Measurements from ENCODE around the gene MUC5AC.

The MUC5AC gene

DNA sequence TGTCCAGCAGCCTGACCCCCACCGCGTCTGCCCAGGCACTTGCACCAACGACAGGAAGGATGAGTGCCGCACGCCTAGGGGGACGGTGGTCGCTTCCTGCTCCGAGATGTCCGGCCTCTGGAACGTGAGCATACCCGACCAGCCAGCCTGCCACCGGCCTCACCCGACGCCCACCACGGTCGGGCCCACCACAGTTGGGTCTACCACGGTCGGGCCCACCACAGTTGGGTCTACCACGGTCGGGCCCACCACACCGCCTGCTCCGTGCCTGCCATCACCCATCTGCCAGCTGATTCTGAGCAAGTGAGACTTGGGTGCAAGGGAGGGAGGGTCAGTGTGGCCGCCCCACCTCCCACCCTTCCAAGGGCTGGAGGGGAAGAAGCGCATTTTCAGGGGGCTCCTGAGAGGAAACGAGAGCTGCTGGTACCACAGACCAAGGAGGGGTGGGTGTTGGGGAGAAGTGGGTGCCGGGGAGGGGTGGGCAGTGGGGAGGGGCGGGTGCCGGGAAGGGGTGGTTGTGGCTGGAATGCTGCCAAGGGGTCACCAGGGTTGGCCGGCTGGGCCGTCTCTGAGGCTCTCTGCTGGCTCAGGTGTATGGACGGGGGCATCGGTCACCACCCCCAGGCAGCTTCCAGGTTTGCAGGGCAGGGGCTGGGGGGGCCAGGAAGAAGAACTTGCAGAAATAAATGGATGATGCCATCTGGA, 37.4 kb downstream of the MUC5AC start:
- no peak for DNase-seq (ENCODE audit: low read depth in 2 of 2)

DNA sequence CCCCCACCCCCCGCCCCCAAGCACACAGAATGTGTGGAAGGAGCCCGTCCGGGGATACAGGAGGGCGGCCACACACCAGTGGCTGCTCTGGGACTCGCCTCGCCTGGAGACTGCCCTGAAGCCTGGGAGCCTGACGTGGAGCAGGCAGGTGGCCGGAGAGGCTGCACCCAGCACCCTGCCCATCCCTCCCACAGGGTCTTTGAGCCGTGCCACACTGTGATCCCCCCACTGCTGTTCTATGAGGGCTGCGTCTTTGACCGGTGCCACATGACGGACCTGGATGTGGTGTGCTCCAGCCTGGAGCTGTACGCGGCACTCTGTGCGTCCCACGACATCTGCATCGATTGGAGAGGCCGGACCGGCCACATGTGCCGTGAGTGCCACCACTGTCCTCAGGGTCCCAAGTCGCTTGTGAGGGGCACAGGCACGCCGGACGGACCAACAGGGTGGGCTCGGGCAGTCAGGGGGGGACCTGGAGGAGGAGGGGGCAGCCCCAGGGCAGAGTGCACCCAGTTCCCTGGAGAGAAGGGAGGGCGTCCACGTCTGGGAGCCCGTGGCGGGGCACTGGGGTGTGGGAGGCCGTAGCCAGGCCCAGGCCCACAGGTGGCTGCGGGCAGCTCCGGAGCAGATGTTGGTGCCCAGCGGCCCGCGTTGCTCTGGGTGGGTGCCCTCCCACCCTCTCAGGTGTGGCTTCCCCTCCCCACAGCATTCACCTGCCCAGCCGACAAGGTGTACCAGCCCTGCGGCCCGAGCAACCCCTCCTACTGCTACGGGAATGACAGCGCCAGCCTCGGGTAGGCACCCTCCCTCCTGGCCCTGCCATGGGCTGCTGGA, 38.1 kb downstream of the MUC5AC start:
- no peak for DNase-seq (ENCODE audit: low read depth in 2 of 2)

DNA sequence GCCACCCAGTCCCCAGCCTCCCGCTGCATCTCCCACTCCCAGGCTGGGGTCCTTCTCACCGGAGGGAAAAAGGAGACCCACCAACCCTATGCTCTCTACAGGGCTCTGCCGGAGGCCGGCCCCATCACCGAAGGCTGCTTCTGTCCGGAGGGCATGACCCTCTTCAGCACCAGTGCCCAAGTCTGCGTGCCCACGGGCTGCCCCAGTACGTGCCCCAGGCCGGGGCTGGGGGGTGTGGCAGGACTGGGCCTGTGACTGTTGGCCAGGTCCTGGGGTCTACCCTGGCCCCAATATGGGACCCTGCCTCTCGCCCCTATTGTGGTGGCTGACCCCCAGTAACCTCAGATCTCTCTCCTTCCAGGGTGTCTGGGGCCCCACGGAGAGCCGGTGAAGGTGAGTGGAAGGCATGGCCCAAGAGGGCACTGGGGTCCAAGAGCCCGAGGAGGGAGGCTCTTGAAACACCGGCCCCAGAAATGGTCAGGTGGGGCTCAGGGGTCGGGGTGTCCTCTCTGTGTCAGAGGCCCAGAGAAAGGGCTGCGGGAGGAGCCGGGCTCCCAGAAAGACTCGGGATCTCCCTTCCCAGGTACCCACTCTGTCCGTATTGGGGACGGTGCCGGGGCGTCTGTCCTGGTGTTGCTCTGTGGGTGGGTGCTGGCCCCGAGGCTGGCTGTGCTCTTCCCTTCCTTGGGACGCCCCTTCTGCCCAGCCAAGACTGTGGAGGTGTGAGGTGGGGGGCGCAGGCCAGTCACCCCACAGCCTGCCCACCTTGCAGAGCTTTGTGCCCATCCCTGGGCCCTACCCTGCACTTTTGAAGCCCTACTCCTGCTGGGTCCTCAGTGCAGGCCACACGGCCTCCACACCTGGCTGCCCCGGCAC, 39.0 kb downstream of the MUC5AC start:
- DNase-seq (ENCODE audit: low read depth in 2 of 2): no peak

DNA sequence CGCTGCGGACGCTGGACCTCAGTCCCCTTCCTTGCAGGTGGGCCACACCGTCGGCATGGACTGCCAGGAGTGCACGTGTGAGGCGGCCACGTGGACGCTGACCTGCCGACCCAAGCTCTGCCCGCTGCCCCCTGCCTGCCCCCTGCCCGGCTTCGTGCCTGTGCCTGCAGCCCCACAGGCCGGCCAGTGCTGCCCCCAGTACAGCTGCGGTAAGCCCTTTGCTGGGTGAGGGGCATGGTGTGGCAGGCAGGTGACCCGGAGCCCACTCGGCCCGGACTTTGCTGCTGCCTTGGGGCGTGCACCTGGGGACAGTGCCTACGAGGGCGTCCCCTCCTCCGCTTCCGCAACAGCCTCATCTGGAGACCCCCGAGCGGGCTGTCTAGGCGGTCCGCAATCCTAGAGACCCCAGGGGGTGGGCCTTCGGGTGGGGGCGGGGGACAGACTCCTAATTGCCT, 39.7 kb downstream of the MUC5AC start:
- no peak for DNase-seq (ENCODE audit: low read depth in 2 of 2)

DNA sequence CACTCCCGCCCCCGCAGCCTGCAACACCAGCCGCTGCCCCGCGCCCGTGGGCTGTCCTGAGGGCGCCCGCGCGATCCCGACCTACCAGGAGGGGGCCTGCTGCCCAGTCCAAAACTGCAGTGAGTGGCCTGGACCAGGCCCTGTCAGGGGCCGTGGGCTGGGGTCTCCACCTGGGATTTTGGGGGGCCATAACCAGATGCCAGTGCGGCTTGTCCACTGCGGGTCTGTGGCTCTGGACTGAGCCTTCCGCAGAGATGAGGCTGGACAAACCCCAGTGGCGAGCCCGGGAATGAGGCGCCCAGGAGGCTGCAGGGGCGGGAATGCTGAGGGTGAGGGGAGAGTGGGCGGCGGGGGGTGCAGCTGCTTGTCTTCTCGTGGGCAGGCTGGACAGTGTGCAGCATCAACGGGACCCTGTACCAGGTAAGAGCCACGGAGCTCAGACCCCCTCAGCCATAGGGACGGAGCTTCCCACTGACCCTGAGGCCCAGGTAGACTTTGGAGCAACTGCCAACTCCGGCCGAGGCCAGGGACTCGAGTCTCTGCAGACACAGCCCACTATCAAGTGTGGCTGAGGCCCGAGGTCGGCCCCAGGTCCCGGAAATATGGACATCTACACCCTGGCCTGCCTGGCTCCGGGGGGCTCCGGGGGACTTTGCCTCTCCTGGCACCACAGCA, 40.3 kb downstream of the MUC5AC start:
- DNase-seq (ENCODE audit: low read depth in 2 of 2): no peak

DNA sequence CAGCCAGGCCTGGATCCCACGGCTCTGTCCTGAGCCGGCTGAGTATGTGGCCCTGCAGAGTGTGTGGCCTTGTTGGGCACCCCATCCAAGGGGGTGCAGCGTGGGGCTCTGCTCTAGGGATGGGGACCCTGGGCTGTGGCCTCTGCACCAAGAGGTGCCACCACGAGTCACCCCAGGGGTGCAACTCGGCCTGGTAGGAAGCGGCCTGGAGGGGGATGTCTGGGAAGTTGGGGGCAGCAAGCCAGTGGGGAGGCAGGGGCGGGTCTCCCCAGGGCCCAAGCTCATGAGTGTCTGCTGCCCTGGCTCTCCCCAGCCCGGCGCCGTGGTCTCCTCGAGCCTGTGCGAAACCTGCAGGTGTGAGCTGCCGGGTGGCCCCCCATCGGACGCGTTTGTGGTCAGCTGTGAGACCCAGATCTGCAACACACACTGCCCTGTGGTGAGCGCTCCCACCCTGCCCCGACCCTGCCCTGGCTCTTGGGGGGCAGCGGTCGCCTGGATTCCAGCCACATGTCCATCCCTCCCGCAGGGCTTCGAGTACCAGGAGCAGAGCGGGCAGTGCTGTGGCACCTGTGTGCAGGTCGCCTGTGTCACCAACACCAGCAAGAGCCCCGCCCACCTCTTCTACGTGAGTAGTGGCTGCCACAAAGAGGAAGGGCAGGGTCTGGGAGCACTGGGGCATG, 40.9 kb downstream of the MUC5AC start:
- DNase-seq (ENCODE audit: low read depth in 2 of 2): no peak

DNA sequence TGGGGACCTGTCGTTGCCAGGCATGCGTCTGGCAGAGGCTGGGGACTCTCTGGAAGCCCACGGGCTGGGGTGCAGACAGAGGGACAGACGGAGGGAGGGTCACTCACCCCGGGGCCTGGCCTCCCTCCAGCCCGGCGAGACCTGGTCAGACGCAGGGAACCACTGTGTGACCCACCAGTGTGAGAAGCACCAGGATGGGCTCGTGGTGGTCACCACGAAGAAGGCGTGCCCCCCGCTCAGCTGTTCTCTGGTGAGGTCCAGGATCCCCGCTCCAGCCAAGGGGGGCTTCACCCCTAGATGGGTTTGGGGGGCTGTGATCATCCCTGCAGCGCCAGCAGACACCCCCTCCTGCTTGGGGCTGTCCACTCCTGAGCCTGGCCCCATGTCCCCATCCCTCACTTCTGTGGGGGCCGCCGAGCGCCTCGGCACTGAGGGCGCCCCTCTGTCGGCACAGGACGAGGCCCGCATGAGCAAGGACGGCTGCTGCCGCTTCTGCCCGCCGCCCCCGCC, 41.5 kb downstream of the MUC5AC start:
- DNase-seq (ENCODE audit: low read depth in 2 of 2): no peak

DNA sequence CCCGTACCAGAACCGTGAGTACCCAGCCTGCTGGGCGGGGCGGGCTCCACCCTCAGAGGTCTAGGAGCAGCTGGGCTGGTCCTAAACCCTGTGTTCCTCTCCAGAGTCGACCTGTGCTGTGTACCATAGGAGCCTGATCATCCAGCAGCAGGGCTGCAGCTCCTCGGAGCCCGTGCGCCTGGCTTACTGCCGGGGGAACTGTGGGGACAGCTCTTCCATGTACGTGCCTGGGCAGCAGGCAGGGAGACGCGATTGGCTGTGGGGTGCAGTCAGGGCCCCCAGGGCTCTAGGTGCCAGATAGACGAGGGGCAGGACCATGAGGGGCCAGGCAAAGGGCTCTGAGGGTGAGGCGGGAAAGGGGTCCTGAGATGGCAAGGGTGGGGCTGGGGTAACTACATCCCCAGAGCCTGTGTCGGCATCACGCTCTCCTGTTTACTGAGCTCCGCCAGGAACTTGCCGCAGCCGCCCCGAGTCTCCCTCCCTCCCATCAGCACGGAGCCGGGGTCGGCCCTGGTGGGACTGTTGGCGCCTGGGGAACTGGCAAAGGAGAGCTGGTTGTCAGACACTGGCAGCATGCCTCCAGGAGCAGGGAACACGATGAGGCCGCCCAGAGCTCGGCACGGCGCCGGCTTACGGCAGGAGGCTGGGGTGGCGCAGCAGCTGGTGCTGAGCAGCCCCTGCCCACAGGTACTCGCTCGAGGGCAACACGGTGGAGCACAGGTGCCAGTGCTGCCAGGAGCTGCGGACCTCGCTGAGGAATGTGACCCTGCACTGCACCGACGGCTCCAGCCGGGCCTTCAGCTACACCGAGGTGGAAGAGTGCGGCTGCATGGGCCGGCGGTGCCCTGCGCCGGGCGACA, 42.2 kb downstream of the MUC5AC start:
- no peak for DNase-seq (ENCODE audit: low read depth in 2 of 2)

DNA sequence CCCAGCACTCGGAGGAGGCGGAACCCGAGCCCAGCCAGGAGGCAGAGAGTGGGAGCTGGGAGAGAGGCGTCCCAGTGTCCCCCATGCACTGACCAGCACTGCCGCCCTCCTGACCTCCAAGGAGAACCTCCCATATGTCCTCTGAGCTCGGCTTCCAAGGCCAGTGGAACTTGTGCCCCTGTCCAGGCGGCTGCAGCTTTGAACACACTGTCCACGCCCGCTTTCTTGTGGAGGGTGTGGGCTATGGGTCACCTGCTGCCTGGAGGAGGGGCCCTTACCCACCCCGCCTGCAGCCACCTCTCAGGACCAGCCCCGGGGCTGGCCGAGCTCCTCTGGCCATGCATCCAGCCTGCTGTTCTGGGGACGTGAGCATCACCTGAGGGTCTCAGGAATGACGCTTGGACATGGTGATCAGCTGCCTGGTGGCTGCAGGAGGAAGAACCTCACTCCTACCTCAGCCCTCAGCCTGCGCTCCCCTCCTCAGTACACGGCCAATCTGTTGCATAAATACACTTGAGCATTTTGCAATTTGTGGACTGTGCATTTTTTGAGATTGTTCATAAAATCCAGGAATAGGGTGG, 42.9 kb downstream of the MUC5AC start:
- no peak for DNase-seq (ENCODE audit: low read depth in 2 of 2)

DNA sequence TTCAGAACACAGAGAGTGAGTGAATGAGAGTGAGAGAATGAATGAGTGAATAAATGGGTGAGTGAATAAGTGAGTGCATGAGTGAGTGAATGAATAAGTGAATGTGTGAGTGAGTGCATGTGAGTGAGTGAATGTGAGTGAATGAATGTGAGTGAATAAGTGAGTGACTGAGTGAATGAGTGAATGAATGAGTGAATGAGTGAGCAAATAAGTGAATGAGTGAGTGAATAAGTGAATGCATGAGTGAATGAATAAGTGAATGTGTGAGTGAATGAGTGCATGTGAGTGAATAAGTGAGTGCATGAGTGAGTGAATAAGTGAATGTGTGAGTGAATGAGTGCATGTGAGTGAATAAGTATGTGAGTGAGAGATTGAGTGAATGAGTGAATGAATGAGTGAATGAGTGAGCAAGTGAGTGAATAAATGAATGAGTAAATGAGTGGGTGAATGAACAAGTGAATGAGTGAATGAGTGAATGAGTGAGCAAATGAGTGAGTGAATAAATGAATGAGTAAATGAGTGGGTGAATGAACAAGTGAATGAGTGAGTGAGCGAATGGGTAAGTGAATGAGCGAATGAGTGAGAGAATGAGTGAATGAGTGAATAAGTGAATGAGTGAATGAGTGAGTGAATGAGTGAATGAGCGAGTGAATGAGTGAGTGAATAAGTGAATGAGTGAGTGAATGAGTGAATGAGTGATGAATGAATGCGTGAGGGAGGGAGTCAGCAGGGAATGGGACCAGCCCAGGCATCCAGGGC, 43.8 kb downstream of the MUC5AC start:
- DNase-seq (ENCODE audit: low read depth in 2 of 2): no peak

DNA sequence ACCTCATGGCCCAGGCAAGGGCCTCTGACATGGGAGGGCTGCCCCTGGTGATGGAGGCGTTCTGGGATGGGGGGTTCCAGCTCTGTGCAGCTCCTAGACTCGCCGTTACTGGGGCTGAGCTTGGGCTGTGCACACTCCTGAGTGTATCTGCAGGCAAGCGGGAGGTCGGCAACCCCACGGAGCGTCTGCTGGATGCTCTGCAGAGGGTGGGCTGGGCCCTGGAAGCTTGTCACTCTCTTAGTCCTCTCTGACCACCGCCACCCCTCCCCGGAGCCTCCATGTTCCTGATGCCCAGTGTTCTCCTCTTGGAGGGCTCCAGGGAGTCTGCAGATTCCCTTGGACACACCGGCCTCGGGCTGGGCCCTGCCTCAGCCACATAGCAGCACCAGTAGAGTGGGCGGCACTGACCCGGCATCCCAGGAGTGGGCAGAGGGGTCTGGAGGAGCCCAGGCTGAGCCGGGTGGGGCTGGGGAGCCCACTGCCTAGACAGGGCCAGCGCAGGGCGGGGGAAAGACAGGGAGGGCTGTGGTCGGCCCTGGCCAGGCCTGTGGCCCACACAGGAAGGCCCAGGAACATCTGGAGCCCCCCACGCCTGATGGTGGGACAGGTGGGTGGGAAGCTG, 44.5 kb downstream of the MUC5AC start:
- no peak for DNase-seq (ENCODE audit: low read depth in 2 of 2)

DNA sequence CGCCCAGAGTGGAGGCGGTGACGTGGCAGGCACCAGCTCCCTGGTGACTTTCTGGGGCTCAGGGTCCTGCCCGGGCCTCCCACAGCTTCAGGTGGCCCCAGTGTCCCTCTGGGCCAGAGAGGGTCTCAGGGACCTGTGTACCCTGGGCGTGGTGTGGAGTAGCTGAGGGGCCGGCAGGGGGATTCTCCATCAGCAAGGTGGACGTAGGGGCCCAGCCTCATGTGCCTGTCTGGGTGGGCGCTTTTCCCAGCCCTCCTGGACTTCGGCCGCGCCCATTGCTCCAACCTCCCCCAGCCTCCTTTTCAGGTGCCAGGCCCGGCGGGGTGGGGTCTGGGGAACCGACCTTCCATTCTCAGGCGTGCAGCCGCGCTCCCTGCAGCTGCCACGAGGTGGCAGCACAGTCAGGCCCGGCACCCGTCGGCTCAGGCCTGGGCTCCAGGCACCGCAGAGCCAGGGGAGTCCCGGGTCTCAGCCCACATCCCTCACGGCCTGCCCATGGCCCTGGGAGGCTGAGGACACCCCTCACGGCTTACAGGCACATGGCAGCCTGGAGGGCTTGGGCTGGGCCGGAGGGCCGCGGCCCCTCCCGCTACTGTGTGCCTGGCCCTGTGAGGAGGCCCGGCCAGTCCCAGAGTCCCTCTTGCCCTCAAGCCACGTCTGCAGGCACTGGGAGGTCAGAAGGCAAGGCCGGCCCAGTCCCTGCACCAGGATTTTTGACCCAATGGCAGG, 45.2 kb downstream of the MUC5AC start:
- DNase-seq (ENCODE audit: low read depth in 2 of 2): no peak

DNA sequence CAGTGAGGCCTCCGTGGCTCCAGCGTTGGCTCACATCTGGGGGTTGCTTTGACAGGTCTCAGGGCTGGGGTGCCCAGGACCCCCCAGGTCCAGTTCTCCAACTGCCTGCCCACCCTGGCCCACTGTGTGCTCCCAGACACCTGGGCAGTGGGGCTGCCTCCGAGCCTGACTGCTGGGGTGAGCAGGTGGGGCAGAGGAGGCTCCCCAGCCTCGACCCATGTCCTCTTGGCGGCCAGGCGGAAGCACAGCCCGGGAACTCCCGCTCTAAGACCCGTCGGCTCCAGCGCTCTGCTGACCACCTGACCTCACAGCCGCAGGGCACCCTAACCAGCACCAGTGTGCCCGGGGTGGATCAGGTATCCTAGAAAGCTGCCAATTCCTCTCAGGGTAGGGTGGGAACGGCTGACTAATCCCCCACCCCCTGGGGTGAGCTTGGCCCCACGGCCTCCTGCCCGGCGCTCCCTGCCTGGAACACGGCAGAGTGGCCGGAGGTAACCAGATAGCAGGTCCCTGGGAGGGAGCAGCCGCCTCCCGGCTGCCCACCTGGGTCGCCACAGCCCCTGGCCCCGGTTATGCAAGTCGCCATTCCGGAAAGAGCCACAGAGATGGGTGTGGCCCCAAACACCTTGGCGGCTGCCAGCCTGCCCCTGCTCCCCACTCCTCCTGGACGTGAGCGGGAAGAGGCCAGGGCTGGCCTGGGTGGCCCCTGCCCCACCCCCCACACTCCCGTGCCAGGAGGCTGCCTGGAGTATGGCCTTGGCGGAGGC, 45.9 kb downstream of the MUC5AC start:
- DNase-seq (ENCODE audit: low read depth in 2 of 2): no peak

DNA sequence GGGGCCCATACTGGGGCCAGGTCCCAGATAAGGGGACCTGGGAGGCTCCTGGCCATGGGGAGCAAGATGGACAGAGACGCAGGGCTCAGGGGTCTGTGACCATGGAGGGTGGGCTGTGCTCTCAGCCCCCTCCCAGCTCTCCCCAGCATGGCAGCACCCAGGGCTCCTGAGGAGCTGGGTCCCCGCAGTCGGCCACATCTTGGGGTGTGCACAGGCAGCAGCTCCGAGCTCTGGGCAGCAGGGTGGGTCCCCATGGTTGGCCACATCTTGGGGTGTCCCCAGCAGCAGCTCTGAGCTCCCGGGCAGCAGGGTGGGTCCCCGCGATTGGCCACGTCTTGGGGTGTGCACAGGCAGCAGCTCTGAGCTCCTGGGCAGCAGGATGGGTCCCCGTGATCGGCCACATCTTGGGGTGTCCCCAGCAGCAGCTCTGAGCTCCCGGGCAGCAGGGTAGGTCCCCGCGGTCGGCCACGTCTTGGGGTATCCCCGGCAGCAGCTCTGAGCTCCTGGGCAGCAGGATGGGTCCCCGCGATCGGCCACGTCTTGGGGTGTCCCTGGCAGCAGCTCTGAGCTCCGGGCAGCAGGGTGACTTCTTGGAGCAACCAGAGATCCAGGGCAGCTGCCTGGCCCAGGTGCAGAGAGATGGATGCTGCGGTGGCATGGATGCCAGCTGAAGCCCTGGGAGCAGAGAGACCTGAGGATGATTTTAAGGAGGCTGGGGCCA, 46.8 kb downstream of the MUC5AC start:
- no peak for DNase-seq (ENCODE audit: low read depth in 2 of 2)

DNA sequence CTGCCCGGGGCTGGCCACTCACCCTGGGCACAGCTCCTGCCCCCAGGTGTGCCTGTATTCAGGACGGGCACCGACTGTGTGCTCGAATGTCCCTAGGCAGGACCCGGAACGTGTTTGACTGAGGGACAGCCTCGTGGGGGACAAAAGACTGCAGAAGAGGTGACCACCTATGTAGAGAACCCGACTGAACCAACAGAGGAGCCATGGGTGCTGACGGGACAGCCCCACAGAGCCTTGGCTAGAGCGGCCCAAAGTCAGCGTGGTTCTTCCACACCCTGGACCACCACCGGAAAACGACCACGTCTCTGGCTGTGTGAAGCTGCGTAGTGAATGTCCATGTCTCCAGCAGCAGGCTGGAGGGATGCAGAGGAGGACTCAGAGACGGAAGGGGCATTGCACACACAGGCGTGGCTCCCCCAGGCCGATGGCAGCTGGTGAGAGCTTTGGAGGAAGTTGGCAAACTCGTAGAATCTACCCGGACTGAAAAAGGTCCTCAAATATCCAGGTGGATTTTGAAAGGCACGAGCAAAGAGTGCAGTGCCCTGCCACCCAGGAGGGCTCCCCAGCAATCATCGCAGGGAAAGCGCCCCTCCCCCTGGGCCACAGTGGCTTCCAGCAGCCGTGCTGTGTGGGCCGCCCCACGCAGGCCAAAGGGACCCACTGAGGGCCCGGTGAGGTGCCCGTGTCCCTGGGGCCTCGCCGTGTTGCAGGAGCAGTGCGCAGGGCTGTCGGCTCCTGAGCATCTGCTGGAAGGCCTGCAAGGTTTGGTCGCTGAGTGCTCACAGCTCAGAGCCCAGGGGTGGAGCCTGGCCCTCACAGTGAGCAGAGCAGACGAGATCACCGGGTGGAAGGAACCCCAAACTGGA, 47.6 kb downstream of the MUC5AC start:
- no peak for DNase-seq (ENCODE audit: low read depth in 2 of 2)
